GM03348 (cell line): Measurements from ENCODE around the gene EHMT1.
"Not testable (repeated sequence)": the region's sequence is repeated elsewhere in the genome, so short reads cannot be mapped to it uniquely, and the experiment has no call there.

Experiments used
- DNase-seq: peaks from one replicate; pipeline ENCODE4 v3.0.0; 2012; ENCODE audit warnings: low spot score

The EHMT1 gene

GRCh38 chr9:137873858-137874362, 255.1 kb downstream of the EHMT1 start:
- no peak for DNase-seq

GRCh38 chr9:137875354-137875753, 256.5 kb downstream of the EHMT1 start:
- DNase-seq = no peak

GRCh38 chr9:137875846-137876245, 257.0 kb downstream of the EHMT1 start:
- no peak for DNase-seq

- no peak for DNase-seq
Observed at GRCh38 chr9:137876269-137876668, 257.5 kb downstream of the EHMT1 start.

- DNase-seq = peak; percentile 7
Observed at GRCh38 chr9:137876781-137877386, 258.1 kb downstream of the EHMT1 start.

GRCh38 chr9:137877506-137878122, 258.8 kb downstream of the EHMT1 start, which contains the start of gene CACNA1B:
Gene CACNA1B (plus strand): TSS chr9:137877782. CDS start chr9:137877934, 152 bp downstream.
- DNase-seq = peak; percentile 19

GRCh38 chr9:137878146-137878941, 259.5 kb downstream of the EHMT1 start:
- peak; percentile 55 for DNase-seq

- DNase-seq = no peak
Observed at GRCh38 chr9:137879052-137879451, 260.2 kb downstream of the EHMT1 start.

GRCh38 chr9:137879566-137880150, 260.9 kb downstream of the EHMT1 start:
- DNase-seq = no peak

- peak; percentile 8 for DNase-seq
Observed at GRCh38 chr9:137880160-137880975, 261.6 kb downstream of the EHMT1 start.

- peak; percentile 4 for DNase-seq
Observed at GRCh38 chr9:137880976-137881530, 262.2 kb downstream of the EHMT1 start.

- no peak for DNase-seq
Observed at GRCh38 chr9:137881591-137882505, 263.0 kb downstream of the EHMT1 start.

- peak; percentile 4 for DNase-seq
Observed at GRCh38 chr9:137882506-137882821, 263.7 kb downstream of the EHMT1 start.

GRCh38 chr9:137883977-137884376, 265.2 kb downstream of the EHMT1 start:
- DNase-seq = not testable (repeated sequence)

GRCh38 chr9:137884547-137884946, 265.7 kb downstream of the EHMT1 start:
- not testable (repeated sequence) for DNase-seq

GRCh38 chr9:137885121-137885520, 266.3 kb downstream of the EHMT1 start:
- not testable (repeated sequence) for DNase-seq
